ENCODE measurements around the gene GTF3C5.
"Not testable (repeated sequence)": the region's sequence is repeated elsewhere in the genome, so short reads cannot be mapped to it uniquely, and the experiment has no call there.

Gene GTF3C5

DNA sequence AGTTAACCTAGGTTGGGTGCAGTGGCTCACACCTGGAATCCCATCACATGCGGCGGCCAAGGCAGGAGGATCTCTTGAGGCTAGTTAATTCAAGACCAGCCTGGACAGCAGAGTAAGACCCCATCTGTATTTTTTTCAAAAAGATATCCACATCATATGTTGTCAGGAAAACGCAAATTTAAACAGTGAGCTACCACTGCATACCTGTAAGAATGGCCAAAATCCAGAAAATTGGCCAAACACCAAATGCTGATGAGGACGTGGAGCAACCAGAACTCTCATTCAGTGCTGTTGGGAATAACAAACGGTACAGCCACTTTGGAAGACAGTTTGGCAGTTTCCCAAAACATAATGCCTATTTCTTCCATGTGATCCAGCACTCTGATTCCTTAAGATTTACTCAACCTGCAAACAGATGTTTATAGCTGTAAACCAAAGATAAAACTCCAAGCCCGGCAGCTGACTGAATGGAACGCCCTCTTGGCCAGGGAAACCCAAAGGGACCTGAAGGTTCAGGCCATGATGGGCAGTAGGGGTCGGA lies 43.4 kb downstream of the GTF3C5 start:
- H3K9me3 ChIP-seq (ENCODE audit: severe bottlenecking), result peaks cover 2% of the 10 kb centered on the region
- no peak for DNase-seq
- no peak overlapping the region for H3K27ac ChIP-seq
- H3K27me3 ChIP-seq (ENCODE audit: insufficient read depth, low read depth, severe bottlenecking), result no peaks in the 10 kb centered on the region
- peaks cover 14% of the 10 kb centered on the region for H3K36me3 ChIP-seq
- no peak overlapping the region for H3K4me3 ChIP-seq (ENCODE audit: low read depth, low read length)
- TF ChIP-seq, protein P1, sequence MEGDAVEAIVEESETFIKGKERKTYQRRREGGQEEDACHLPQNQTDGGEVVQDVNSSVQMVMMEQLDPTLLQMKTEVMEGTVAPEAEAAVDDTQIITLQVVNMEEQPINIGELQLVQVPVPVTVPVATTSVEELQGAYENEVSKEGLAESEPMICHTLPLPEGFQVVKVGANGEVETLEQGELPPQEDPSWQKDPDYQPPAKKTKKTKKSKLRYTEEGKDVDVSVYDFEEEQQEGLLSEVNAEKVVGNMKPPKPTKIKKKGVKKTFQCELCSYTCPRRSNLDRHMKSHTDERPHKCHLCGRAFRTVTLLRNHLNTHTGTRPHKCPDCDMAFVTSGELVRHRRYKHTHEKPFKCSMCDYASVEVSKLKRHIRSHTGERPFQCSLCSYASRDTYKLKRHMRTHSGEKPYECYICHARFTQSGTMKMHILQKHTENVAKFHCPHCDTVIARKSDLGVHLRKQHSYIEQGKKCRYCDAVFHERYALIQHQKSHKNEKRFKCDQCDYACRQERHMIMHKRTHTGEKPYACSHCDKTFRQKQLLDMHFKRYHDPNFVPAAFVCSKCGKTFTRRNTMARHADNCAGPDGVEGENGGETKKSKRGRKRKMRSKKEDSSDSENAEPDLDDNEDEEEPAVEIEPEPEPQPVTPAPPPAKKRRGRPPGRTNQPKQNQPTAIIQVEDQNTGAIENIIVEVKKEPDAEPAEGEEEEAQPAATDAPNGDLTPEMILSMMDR (IDR thresholded peaks at IDR 0.05; ENCODE audit: low read depth, low read length), result no peak

DNA sequence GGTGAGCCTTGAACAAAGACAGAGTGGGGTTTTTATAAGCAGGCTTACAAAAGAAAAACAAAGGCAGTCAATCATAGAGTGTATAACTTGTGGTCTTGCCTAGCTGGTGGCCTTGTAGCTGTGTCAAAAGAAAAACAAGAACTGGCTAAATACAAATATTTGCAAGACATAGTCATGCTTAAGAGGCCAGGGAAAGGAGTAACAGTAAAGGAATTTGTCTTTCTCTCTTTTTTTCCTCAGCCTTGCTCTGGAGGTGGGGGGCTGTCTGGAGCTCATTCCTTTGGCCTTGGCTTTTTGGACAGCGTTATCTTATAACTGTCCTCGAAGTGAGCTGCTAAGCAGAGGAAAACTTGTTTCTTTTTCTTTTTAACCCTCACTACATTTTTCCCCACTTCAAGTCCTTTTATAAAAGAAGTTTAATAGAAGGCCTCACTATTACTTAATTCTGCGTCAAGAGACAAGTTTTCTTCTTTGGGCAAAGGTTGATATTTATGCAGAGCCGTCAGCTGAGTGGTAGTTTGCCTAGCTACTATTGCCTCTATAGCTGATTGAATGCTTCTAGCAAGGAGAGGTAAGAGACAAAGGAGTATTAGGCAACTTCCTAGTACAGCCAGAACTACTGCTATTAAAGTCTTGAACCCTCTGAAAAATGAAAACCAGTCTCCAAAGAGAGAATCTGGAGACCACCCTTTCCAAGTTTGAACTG lies 45.3 kb downstream of the GTF3C5 start:
- Histone ChIP-seq H3K27ac (peak overlapping the region; percentile 10; the same call in 1 of the 2 replicates), H3K27me3 (ENCODE audit: insufficient read depth, low read depth, severe bottlenecking) (no peaks in the 10 kb centered on the region), H3K36me3 (peaks cover 5% of the 10 kb centered on the region), H3K9me3 (ENCODE audit: severe bottlenecking) (peaks cover 2% of the 10 kb centered on the region), H3K4me3 (ENCODE audit: low read depth, low read length) (no peak overlapping the region)
- TF ChIP-seq, protein P1 (IDR thresholded peaks at IDR 0.05; ENCODE audit: low read depth, low read length), result no peak
- DNase-seq, result no peak

DNA sequence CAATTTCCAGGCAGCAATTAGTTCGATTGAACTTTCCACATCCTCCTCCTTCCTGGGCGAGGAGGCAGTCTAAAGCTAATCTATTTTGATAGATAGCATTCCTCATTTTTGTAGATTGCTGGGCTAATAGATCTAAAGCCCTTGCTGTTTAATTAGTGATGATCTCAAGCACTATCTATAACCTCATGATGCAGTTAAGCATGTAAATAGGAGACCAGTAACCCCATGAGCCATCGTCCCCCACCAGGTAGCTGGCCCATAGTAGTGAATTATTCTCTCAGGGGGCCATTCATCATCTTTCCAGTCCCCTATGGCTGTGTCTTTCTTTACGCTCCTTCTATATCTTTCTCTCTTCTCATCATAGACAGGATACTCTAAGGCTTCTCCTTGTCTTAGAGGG lies 45.9 kb downstream of the GTF3C5 start:
- peaks cover 3% of the 10 kb centered on the region for H3K36me3 ChIP-seq
- H3K27ac ChIP-seq, result peak overlapping the region; percentile 32
- no peak overlapping the region for H3K4me3 ChIP-seq (ENCODE audit: low read depth, low read length)
- peaks cover under 1% of the 10 kb centered on the region for H3K9me3 ChIP-seq (ENCODE audit: severe bottlenecking)
- DNase-seq, result no peak
- no peaks in the 10 kb centered on the region for H3K27me3 ChIP-seq (ENCODE audit: insufficient read depth, low read depth, severe bottlenecking)
- TF ChIP-seq, protein P1 (IDR thresholded peaks at IDR 0.05; ENCODE audit: low read depth, low read length), result no peak

DNA sequence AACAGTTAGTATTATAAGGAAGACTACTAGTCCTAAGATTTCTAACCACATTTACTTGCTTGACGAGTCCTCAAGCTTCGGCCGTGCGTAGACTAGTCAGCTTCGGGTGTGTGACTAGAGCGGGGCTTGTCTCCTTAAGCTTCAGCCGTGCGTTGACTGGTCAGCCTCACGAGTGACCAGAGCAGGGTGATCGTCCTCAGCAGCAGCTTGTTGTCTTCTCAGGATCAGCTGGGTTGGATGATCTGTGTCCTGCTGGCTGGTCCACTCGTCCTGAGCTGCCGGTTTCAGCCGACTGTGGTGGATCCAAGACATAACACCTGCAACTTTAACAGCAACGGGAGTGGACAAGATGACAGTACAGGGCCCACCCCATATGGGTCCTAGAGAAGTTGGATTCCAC lies 47.7 kb downstream of the GTF3C5 start:
- H3K27ac ChIP-seq, result no peak overlapping the region
- no peak for DNase-seq
- no peaks in the 10 kb centered on the region for H3K27me3 ChIP-seq (ENCODE audit: insufficient read depth, low read depth, severe bottlenecking)
- TF ChIP-seq, protein P1 (IDR thresholded peaks at IDR 0.05; ENCODE audit: low read depth, low read length), result no peak
- no peaks in the 10 kb centered on the region for H3K9me3 ChIP-seq (ENCODE audit: severe bottlenecking)
- H3K4me3 ChIP-seq (ENCODE audit: low read depth, low read length), result no peak overlapping the region
- H3K36me3 ChIP-seq, result no peaks in the 10 kb centered on the region

DNA sequence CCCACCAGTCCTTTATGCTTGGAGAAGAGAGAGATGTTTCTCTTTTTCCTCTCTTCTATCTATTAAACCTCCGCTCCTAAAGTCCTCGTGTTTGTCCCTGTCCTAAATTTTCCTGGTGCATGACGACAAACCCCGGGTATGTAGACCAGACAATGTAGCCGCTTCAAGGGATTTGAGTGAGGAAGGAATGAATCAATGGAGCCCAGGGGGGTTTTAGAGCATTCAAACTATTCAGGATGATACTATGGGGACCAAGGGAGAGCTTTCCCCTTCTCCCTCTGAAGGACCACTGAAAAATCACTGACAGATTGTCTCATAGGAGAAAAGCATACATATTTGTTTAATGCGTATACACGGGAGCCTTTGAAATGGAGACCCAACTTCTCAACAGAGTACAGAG lies 49.4 kb downstream of the GTF3C5 start:
- no peaks in the 10 kb centered on the region for H3K27me3 ChIP-seq (ENCODE audit: insufficient read depth, low read depth, severe bottlenecking)
- no peak for DNase-seq
- no peak overlapping the region for H3K27ac ChIP-seq
- TF ChIP-seq, protein P1 (IDR thresholded peaks at IDR 0.05; ENCODE audit: low read depth, low read length), result no peak
- H3K9me3 ChIP-seq (ENCODE audit: severe bottlenecking), result no peaks in the 10 kb centered on the region
- no peak overlapping the region for H3K4me3 ChIP-seq (ENCODE audit: low read depth, low read length)
- H3K36me3 ChIP-seq, result no peaks in the 10 kb centered on the region

DNA sequence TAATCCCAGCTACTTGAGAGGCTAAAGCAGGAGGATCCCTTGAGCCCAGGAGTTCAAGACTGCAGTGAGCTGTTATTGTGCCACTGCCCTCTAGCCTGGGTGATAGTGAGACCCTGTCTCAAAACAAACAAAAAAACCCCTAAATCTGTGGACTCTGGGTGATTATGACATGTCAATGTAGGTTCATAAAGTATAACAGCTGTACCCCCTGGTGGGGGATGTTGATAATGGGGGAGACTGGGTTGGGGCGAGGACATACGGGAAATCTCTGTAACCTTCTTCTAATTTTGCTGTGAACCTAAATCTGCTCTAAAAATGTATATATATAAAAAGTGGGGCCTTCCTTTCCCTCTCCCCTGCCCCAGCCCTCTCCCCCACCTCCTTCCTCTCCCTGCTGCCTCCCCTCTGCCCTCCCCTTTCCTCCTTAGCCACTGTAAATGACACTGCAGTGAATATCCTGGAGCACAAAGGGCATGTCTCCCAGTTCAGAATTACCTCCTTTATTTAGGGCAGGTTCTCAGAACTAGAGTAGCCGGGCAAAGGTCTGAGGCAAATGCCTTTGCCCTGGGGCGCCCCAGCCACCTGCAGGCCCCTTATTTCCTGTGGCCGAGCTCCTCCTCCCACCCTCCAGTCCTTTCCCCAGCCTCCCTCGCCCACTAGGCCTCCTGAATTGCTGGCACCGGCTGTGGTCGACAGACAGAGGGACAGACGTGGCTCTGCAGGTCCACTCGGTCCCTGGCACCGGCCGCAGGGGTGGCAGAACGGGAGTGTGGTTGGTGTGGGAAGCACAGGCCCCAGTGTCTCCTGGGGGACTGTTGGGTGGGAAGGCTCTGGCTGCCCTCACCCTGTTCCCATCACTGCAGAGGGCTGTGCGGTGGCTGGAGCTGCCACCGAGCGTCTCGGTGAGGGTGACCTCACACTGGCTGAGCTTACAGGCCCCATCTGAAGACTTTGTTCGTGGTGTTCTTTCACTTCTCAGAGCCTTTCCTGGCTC lies 50.3 kb downstream of the GTF3C5 start:
- not testable (repeated sequence) for H3K4me3 ChIP-seq (ENCODE audit: low read depth, low read length); H3K27ac ChIP-seq; H3K36me3 ChIP-seq; DNase-seq; H3K9me3 ChIP-seq (ENCODE audit: severe bottlenecking); H3K27me3 ChIP-seq (ENCODE audit: insufficient read depth, low read depth, severe bottlenecking)

DNA sequence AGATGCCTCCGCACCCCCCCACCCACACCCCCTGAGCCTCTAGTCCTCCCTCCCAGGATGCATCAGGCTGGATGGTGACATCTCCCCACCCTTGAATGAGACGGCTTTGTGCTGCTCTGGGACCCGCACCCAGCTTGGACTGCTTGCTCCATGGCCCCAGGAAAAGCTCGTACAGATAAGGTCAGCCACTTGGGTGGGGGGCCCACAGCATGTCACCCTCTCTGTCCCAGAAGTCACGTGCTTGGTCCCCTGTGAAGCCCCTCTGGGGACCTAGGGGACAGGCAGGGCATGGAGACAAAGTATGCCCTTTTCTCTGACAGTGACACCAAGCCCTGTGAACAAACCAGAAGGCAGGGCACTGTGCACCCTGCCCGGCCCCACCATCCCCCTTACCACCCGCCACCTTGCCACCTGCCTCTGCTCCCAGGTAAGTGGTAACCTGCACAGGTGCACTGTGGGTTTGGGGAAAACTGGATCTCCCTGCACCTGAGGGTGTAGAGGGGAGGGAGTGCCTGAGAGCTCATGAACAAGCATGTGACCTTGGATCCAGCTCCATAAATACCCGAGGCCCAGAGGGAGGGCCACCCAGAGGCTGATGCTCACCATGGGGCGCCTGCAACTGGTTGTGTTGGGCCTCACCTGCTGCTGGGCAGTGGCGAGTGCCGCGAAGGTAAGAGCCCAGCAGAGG lies 51.3 kb downstream of the GTF3C5 start:
- H3K27me3 ChIP-seq (ENCODE audit: insufficient read depth, low read depth, severe bottlenecking); H3K36me3 ChIP-seq; H3K27ac ChIP-seq; H3K4me3 ChIP-seq (ENCODE audit: low read depth, low read length); H3K9me3 ChIP-seq (ENCODE audit: severe bottlenecking); DNase-seq: not testable (repeated sequence)

DNA sequence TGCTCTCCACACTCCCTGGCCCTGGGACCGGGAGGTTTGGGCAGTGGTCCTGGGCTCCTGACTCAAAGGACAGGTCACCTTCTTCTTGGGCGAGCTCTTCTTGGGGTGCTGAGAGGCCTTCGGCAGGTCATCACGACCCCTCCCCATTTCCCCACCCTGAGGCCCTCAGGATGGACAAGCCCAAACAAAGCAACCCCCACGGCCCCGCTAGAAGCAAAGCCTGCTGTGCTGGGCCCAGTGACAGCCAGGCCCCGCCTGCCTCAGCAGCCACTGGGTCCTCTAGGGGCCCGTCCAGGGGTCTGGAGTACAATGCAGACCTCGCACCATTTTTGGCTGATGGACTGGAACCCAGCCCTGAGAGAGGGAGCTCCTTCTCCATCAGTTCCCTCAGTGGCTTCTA lies 52.9 kb downstream of the GTF3C5 start:
- DNase-seq; H3K4me3 ChIP-seq (ENCODE audit: low read depth, low read length); H3K9me3 ChIP-seq (ENCODE audit: severe bottlenecking); H3K36me3 ChIP-seq; H3K27ac ChIP-seq; H3K27me3 ChIP-seq (ENCODE audit: insufficient read depth, low read depth, severe bottlenecking): not testable (repeated sequence)
